BLaER1 treated with 17β-estradiol and CSF1 and Interleukin-3, amounts not matched to agents 10 nM and 100 nM (cell line): Measurements from ENCODE around the gene PF4V1.
A peak's percentile ranks its signal among the peaks of the same experiment; 100 is the strongest.

ENCODE experiments used
- H3K27ac ChIP-seq, 11 experiments: shearing (Covaris generic); formaldehyde crosslinking; 2 replicates each; pipeline ENCODE4 v1.8.1; 2022
- H3K27me3 ChIP-seq, 11 experiments: shearing (Covaris generic); formaldehyde crosslinking; 2 replicates each; pipeline ENCODE4 v1.8.1; 2022
- H3K36me3 ChIP-seq, 11 experiments: shearing (Covaris generic); formaldehyde crosslinking; 2 replicates each; pipeline ENCODE4 v1.8.1; 2022
- H3K4me1 ChIP-seq, 10 experiments: shearing (Covaris generic); formaldehyde crosslinking; 2 replicates each; pipeline ENCODE4 v1.8.1; 2022
- H3K4me2 ChIP-seq, 11 experiments: shearing (Covaris generic); formaldehyde crosslinking; 2 replicates each; pipeline ENCODE4 v1.8.1; 2022
- H3K4me3 ChIP-seq, 10 experiments: shearing (Covaris generic); formaldehyde crosslinking; 2 replicates each; pipeline ENCODE4 v1.8.1; 2022
- H3K9ac ChIP-seq, 11 experiments: shearing (Covaris generic); formaldehyde crosslinking; 2 replicates each; pipeline ENCODE4 v1.8.1; 2022
- H3K9me3 ChIP-seq, 11 experiments: shearing (Covaris generic); formaldehyde crosslinking; replicated peaks in 1 of 11; 2 replicates each; pipeline ENCODE4 v1.8.1; 2022
- H4K20me1 ChIP-seq, 11 experiments: shearing (Covaris generic); formaldehyde crosslinking; 2 replicates each; pipeline ENCODE4 v1.8.1; 2022
- Cebpa-rat ChIP-seq, 11 experiments: shearing (Covaris generic); IDR thresholded peaks; 2 replicates each; pipeline ENCODE4 v1.8.1; 2022

Gene PF4V1

GRCh38 chr4:73851293-73851692, 1.8 kb upstream of the PF4V1 start:
- Histone ChIP-seq H3K27ac (no peak overlapping the region), H3K4me1 (peaks cover 0 to 51% (median 2%) of the 10 kb centered on the region in 10 experiments; a peak in 9 of 20 replicates), H4K20me1 (no peaks in the 10 kb centered on the region), H3K4me3 (no peak overlapping the region), H3K27me3 (no peaks in the 10 kb centered on the region), H3K9me3 (peaks cover 0 to 3% (median 0%) of the 10 kb centered on the region in 11 experiments; a peak in 3 of 22 replicates), H3K36me3 (peaks cover 0 to 2% (median 0%) of the 10 kb centered on the region in 11 experiments; a peak in 1 of 22 replicates), H3K4me2 (no peak overlapping the region), H3K9ac (no peak overlapping the region)
- TF ChIP-seq Cebpa-rat (IDR thresholded peaks at IDR 0.05): no peak

DNA sequence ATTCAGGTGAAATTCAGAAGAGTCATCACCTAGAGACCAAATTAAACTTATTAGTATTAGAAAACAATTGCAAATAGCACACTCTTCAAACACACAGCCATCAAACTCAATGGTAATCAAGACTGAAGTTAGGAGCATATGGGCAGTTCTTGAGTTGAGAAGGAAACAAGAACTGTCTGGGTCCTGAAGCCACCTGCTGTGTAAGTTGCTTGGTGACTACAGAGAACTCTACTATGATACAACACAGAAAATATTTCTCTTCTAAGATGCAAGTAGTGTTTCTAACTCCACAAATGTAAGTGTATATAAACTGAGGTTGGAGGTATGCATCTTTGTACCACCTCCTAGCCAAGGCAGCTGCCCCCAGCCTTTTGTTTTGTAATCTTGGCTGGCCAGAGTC, 325 bp upstream of the PF4V1 start:
- peak overlapping the region in 2 of 11 experiments; percentile 29 to 55; a peak in 3 of 22 replicates for H3K4me2 ChIP-seq
- no peak overlapping the region for H3K9ac ChIP-seq
- H3K9me3 ChIP-seq: peaks cover 0 to 18% (median 0%) of the 10 kb centered on the region in 11 experiments; a peak in 6 of 22 replicates
- H3K4me3 ChIP-seq: no peak overlapping the region
- H3K27me3 ChIP-seq: no peaks in the 10 kb centered on the region
- H3K27ac ChIP-seq: no peak overlapping the region
- H3K4me1 ChIP-seq: peaks cover 0 to 49% (median under 1%) of the 10 kb centered on the region in 10 experiments; a peak in 9 of 20 replicates
- peaks cover 0 to 3% (median 0%) of the 10 kb centered on the region in 11 experiments; a peak in 1 of 22 replicates for H3K36me3 ChIP-seq
- no peaks in the 10 kb centered on the region for H4K20me1 ChIP-seq
- TF ChIP-seq Cebpa-rat (IDR thresholded peaks at IDR 0.05): no peak

- no peak overlapping the region for H3K27ac ChIP-seq
- peak overlapping the region in 1 of 11 experiments; percentile 55; a peak in 1 of 22 replicates for H3K4me2 ChIP-seq
- no peak overlapping the region for H3K9ac ChIP-seq
- no peaks in the 10 kb centered on the region for H4K20me1 ChIP-seq
- no peak for TF ChIP-seq Cebpa-rat (IDR thresholded peaks at IDR 0.05)
- peaks cover 0 to 29% (median 0%) of the 10 kb centered on the region in 11 experiments; a peak in 6 of 22 replicates for H3K9me3 ChIP-seq
- no peak overlapping the region for H3K4me3 ChIP-seq
- H3K27me3 ChIP-seq: no peaks in the 10 kb centered on the region
- peaks cover 0 to 3% (median 0%) of the 10 kb centered on the region in 11 experiments; a peak in 1 of 22 replicates for H3K36me3 ChIP-seq
- peaks cover 0 to 49% (median 0%) of the 10 kb centered on the region in 10 experiments; a peak in 7 of 20 replicates for H3K4me1 ChIP-seq
Observed at GRCh38 chr4:73853718-73854473, 800 bp downstream of the PF4V1 start.

DNA sequence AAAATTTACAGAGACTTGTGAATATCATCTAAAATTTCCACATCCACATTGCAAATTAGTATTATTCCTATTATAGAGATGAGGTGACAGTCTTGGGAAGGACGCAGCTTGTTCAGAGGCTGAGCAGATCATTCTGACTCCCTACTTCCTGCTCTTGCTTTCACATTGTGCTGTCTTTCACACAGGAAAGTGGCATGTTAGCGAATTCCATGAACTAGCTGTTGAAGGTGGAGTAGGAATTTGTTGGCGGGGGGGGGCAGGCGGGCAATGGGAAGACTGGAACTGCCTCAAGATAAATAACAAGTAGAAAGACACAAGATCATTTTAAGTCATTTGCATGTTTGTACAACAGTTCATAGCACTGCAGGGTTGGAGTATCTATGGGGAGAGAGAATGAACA, 2.3 kb downstream of the PF4V1 start:
- Histone ChIP-seq H3K9me3 (peaks cover 0 to 35% (median 0%) of the 10 kb centered on the region in 11 experiments; a peak in 6 of 22 replicates), H4K20me1 (no peaks in the 10 kb centered on the region)
- no peak for TF ChIP-seq Cebpa-rat (IDR thresholded peaks at IDR 0.05)

GRCh38 chr4:73856518-73856917, 3.4 kb downstream of the PF4V1 start:
- H3K9me3 ChIP-seq: peaks cover 0 to 35% (median 0%) of the 10 kb centered on the region in 11 experiments; a peak in 6 of 22 replicates
- H4K20me1 ChIP-seq: no peaks in the 10 kb centered on the region
- no peak overlapping the region for H3K4me3 ChIP-seq
- H3K36me3 ChIP-seq: peaks cover 0 to 3% (median 0%) of the 10 kb centered on the region in 11 experiments; a peak in 1 of 22 replicates
- peaks cover 0 to 74% (median 0%) of the 10 kb centered on the region in 10 experiments; a peak in 7 of 20 replicates for H3K4me1 ChIP-seq
- no peaks in the 10 kb centered on the region for H3K27me3 ChIP-seq
- H3K27ac ChIP-seq: peak overlapping the region in 2 of 11 experiments; percentile 65 to 69; a peak in 5 of 22 replicates
- H3K4me2 ChIP-seq: no peak overlapping the region
- TF ChIP-seq Cebpa-rat (IDR thresholded peaks at IDR 0.05): no peak
- H3K9ac ChIP-seq: no peak overlapping the region

More for the DNA sequence above, 2.3 kb downstream of the PF4V1 start:
- Histone ChIP-seq H3K4me1 (peaks cover 0 to 63% (median 0%) of the 10 kb centered on the region in 10 experiments; a peak in 7 of 20 replicates), H3K4me3 (no peak overlapping the region), H3K27me3 (no peaks in the 10 kb centered on the region), H3K9ac (no peak overlapping the region), H3K36me3 (peaks cover 0 to 3% (median 0%) of the 10 kb centered on the region in 11 experiments; a peak in 1 of 22 replicates), H3K27ac (no peak overlapping the region; a peak in 1 of 22 replicates), H3K4me2 (peak overlapping the region in 2 of 11 experiments; percentile 7 to 34; a peak in 2 of 22 replicates)

GRCh38 chr4:73859614-73860088, 6.6 kb downstream of the PF4V1 start:
- Histone ChIP-seq H3K9ac (peak overlapping the region in 3 of 11 experiments; percentile 38 to 74 (median 49); a peak in 6 of 22 replicates), H3K4me2 (peak overlapping the region in 3 of 11 experiments; percentile 21 to 65 (median 47); a peak in 5 of 22 replicates), H4K20me1 (no peaks in the 10 kb centered on the region), H3K9me3 (peaks cover 0 to 35% (median 0%) of the 10 kb centered on the region in 11 experiments; a peak in 6 of 22 replicates), H3K4me1 (peaks cover 0 to 87% (median 0%) of the 10 kb centered on the region in 10 experiments; a peak in 7 of 20 replicates), H3K27ac (peak overlapping the region in 3 of 11 experiments; percentile 69 to 87 (median 82); a peak in 6 of 22 replicates), H3K36me3 (peaks cover 0 to 3% (median 0%) of the 10 kb centered on the region in 11 experiments; a peak in 1 of 22 replicates), H3K4me3 (no peak overlapping the region), H3K27me3 (no peaks in the 10 kb centered on the region)
- TF ChIP-seq Cebpa-rat (IDR thresholded peaks at IDR 0.05): no peak

DNA sequence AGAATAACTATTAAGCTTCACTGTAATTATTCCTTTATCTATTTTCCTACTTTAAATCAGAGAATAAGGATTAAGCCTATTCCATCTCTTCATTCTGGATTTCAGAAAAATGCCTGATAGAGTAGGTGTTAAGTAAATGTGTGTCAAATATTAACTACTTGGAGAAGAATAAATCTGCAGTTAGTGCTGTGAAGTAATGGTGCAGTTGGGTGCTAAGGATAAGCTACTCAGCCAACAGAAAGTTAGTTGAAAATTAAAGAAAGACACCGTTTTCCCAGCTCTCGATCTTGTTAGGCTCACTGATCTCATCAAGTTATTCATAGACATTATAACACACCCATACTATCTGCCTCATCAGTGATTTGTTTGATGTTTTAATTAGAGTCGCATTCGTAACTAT, 7.1 kb downstream of the PF4V1 start:
- no peak overlapping the region for H3K4me3 ChIP-seq
- peak overlapping the region in 3 of 11 experiments; percentile 69 to 87 (median 82); a peak in 6 of 22 replicates for H3K27ac ChIP-seq
- H4K20me1 ChIP-seq: no peaks in the 10 kb centered on the region
- H3K4me1 ChIP-seq: peaks cover 0 to 88% (median 0%) of the 10 kb centered on the region in 10 experiments; a peak in 7 of 20 replicates
- peaks cover 0 to 35% (median 0%) of the 10 kb centered on the region in 11 experiments; a peak in 6 of 22 replicates for H3K9me3 ChIP-seq
- H3K4me2 ChIP-seq: peak overlapping the region in 3 of 11 experiments; percentile 21 to 65 (median 47); a peak in 5 of 22 replicates
- no peaks in the 10 kb centered on the region for H3K27me3 ChIP-seq
- H3K36me3 ChIP-seq: peaks cover 0 to 3% (median 0%) of the 10 kb centered on the region in 11 experiments; a peak in 1 of 22 replicates
- TF ChIP-seq Cebpa-rat (IDR thresholded peaks at IDR 0.05): no peak
- H3K9ac ChIP-seq: peak overlapping the region in 3 of 11 experiments; percentile 38 to 74 (median 49); a peak in 6 of 22 replicates

DNA sequence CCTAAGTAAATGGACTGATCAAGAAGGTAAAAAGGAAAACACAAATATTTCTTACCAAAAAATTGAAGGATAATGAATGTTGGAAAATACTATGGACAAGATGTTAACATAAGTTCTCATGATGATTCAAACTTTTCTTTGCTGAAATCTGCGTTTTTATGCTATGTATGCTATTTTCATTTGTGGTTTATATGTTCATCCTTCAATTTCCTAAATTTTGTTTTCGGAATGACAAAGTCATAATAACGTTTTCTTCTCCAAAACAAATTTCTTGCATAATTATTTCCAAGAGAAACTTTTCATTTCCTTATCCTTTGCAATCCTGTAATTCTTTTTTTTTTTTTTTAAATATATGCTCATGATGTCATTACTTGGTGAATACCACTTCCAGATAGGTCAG, 7.8 kb downstream of the PF4V1 start:
- peaks cover 0 to 3% (median 0%) of the 10 kb centered on the region in 11 experiments; a peak in 1 of 22 replicates for H3K36me3 ChIP-seq
- H3K4me3 ChIP-seq: no peak overlapping the region
- H4K20me1 ChIP-seq: no peaks in the 10 kb centered on the region

More for the DNA sequence above, 7.8 kb downstream of the PF4V1 start:
- Histone ChIP-seq H3K9me3 (peaks cover 0 to 35% (median 0%) of the 10 kb centered on the region in 11 experiments; a peak in 6 of 22 replicates), H3K4me2 (peak overlapping the region in 3 of 11 experiments; percentile 21 to 74 (median 55); a peak in 4 of 22 replicates), H3K27ac (peak overlapping the region in 4 of 11 experiments; percentile 12 to 87 (median 76); a peak in 6 of 22 replicates), H3K9ac (peak overlapping the region in 3 of 11 experiments; percentile 38 to 74 (median 71); a peak in 5 of 22 replicates), H3K27me3 (no peaks in the 10 kb centered on the region), H3K4me1 (peaks cover 0 to 89% (median 0%) of the 10 kb centered on the region in 10 experiments; a peak in 7 of 20 replicates)
- TF ChIP-seq Cebpa-rat (IDR thresholded peaks at IDR 0.05): no peak
